ENCODE results near the gene BTBD2.

The BTBD2 gene

GRCh38 chr19:2050349-2050990 lies 35.0 kb upstream of the BTBD2 start:
- DNase-seq = no peak

- DNase-seq = peak; percentile 51
Observed at GRCh38 chr19:2049741-2050348, 34.3 kb upstream of the BTBD2 start.

DNA sequence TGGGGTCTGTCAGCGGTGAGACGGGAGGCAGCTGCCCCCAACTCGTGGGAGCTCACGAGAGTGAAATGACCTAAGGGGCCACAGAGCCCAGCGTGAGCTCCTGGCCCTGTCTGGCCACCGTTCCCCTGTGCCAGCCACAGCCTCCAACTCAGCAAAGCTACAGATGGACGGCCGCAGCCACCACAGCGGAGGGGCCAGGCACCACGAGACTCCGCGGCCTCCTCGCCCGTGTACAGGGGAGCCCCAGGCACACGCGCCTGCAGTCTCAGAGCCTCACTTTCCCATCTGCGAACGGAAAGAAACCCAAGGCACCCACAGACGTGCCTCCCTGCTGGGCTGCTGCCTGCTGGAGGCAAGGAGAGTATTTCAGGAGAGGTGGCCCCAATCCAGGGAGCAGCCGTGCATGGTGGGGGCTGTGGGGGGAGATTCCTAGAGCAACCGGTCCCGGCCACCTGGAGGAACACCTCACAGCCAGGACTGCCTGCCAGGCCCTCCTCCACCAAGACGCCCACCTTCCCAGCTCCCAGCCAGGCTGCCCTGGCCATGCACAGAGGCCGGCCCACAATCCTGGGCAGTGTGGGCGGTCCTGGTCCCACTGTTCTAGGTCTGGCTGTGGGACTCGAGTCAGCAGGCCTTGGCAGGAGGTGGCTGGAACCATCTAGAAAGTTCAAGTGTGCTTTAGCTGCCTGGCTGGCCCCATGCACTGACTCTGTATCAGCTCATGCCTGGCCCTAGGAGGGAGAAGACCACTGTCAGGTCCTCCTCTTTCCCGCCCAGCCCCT lies 33.6 kb upstream of the BTBD2 start:
- DNase-seq = no peak

- no peak for DNase-seq
Observed at GRCh38 chr19:2048104-2048958, 32.8 kb upstream of the BTBD2 start.

DNA sequence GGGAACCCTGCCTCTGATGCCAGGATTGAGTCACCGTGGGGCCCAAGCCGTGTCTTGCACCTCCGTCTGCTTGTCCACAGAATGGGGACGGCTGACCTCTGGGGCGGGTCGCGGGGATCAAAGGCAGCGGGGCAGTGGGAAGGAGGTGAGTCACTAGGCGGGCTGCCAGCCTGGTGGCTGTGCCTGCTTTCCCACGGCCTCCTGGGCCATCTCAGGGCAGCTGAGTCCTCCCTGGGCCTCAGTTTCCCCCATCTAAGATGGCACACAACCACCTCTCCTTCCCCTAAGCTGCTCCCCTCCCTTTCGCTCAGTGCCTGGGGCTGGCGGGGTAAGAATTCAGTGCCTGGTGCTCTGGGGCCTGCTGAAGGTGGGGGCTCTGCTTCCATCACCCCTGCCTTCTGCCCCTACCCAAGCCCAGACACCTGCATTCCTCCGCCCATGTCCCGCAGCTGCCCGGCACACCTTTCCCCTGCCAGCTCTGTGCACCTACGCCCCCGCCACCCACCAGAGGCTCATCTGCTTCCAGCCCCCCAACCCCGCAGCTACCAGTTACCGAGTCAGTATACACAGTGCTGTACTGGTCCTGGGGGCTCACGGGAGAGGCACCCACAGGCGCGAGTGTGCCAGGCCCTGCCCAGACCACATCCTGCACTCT lies 32.1 kb upstream of the BTBD2 start:
- DNase-seq = no peak

DNA sequence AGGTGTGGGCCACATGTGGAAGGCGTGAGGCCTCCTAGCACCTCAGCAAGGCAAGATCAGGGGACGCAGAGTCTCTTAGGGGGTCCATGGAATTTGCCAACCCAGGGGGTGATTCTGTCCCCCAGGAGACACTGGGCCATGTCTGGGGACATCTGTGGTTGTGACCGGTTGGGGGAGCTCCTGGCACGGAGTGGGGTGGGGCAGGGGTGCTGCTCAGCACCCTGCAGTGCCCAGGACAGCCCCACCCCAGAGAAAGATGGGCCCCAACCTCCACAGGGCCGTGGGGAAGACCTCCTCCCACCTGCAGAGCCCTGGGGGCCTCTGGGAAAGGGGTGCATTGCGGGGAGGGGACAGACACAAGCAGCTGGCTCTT lies 31.5 kb upstream of the BTBD2 start:
- no peak for DNase-seq

- no peak for DNase-seq
Observed at GRCh38 chr19:2046046-2046907, 30.8 kb upstream of the BTBD2 start.

- DNase-seq = no peak
Observed at GRCh38 chr19:2045501-2046045, 30.1 kb upstream of the BTBD2 start.

GRCh38 chr19:2044709-2045500 lies 29.4 kb upstream of the BTBD2 start:
- DNase-seq = no peak

- no peak for DNase-seq
Observed at GRCh38 chr19:2043961-2044708, 28.6 kb upstream of the BTBD2 start.

DNA sequence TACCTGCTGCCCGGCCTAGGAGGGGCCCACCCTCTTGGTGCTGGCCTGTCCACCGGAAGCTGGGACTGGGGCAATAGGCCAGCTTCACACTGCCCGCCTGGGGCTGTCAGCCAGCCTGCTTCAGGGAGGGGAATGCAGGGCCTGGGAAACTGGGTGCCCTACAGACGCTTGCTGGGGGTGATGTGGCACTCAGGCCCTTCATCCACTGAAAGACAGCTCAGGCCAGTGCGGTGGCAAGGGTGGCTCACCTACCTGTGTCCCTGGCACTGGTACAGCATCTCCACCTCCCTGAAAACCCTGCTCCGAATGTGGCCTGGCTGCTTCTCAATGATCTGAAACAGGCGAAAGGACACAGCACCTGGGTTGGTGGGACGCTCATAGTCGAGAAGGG lies 27.7 kb upstream of the BTBD2 start:
- no peak for DNase-seq

- no peak for DNase-seq
Observed at GRCh38 chr19:2042485-2043250, 27.2 kb upstream of the BTBD2 start.

DNA sequence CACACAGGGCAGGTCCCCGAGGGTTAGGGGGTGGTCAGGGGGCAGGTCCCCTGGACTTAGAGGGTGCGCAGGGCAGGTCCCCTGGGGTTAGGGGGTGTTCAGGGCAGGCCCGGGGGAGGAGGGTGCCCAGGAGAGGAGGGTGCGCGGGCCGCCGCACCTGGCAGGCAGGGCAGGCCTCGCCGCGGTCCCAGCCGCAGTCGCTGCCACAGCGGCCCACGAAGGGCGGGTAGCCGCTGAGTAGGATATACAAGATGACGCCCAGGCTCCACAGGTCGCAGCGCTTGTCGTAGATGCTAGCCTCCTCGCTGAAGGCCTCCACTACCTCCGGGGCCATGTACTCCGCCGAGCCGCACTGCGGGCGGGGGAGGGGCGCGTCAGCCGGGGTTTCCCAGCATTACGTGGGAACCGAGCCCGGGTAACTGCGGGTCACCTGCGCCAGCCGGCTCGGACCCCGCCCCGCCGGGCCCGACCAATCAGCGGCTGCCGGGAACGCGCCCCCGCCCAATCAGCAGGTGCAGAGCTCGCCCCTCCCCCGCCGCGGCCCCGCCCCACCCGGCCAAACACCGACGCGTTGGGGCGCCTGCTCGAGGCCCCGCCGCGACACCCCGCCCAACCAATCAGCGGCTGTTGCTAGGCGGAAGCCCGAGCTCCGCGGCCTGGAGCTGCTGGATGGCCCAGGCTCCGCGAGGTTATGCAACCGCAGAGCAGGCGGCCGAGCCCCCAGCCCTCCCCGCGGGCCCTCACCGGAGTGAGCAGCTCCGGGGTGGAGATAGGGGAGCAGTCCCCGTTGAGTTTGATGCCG lies 26.4 kb upstream of the BTBD2 start:
- DNase-seq = peak; percentile 100

DNA sequence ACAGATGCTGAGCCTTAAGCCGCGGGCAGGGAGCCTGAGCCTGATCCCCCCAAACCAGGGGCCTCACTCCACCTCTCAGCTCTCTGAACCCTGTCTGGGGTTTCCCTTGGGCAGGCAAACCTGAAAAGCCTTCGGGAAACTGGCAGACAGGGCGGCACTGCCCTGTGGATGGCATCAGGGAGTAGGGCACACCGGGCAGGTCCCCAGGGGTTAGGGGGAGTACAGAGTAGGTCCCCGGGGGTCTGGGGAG lies 25.8 kb upstream of the BTBD2 start:
- DNase-seq = no peak

- DNase-seq = no peak
Observed at GRCh38 chr19:2040647-2041432, 25.3 kb upstream of the BTBD2 start.

- DNase-seq = no peak
Observed at GRCh38 chr19:2039959-2040646, 24.6 kb upstream of the BTBD2 start.

All from activated CD8-positive, alpha-beta memory T cell treated with anti-CD3 and anti-CD28 coated beads, Interleukin-2, amount 50 U/mL, for 4 hours (primary cell).